Measurements from ENCODE around the gene LIPC. TPM values are rescaled to one million over a fixed set of nuclear protein-coding genes. Genes with fewer than 3 reads are reported as not detected.

Gene LIPC
- total and polyA plus RNA-seq, 9 of the 15 experiments (the other 6 are each of a cell fraction or from before 2014, with no cell fraction given) = 0.07 to 0.41 (median 0.11) TPM; not detected in 2

DNA sequence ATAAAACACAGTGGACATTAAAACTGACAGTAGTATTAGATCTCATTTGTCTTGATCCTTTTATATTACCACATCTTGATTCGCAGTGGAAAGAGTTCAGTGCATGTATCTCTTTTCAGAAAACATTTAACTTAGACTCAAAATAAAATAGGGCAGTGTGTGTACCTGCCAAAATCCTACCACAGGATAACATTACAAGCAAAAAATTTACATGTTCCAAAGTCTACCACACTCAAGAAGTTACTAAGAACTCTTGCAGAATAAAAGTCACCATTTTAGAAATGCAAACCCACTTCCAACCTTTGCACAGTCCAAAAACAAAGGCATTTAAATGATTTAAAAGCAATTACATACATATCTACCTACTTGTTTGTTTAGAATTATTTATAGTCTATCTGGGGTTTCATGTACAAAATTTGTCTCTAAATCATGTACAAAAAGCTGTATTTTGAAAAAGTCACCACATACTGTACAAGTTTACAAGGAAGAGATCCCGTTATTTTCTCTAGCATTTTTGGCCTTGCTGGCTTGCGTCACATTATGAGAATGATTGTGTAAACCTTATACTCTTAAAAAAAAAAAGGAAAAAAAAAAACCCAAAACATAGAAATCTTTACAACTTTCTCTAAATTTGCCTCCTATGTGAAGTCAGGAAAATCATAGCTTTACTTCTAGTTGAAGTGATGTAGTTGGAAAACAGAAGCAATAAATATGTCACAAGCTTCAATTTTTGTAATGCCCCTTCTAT is 163.9 kb downstream of the LIPC start:
- Histone ChIP-seq H4K20me1 (replicated peaks; ENCODE audit: control insufficient read depth, insufficient read depth, low read length) (no peaks in the 10 kb centered on the region), H3K4me3 (no peak overlapping the region), H2AFZ (ENCODE audit: low read depth, low read length) (no peak overlapping the region), H3K4me1 (replicated peaks in 1 of 2; ENCODE audit: control insufficient read depth in 2 of 2, insufficient read depth in 2 of 2, low read length in 2 of 2) (no peaks in the 10 kb centered on the region), H3K9me3 (replicated peaks; ENCODE audit: control insufficient read depth, insufficient read depth, low read depth, low read length) (no peaks in the 10 kb centered on the region), H3K27me3 (ENCODE audit: control insufficient read depth in 2 of 2, insufficient read depth in 2 of 2, low read length in 2 of 2) (no peaks in the 10 kb centered on the region), H3K27ac (ENCODE audit: extremely low read depth, low read depth, low read length) (no peak overlapping the region), H3K9ac (ENCODE audit: insufficient read depth in 1 of 2, low read depth in 2 of 2, low read length in 2 of 2) (no peak overlapping the region), H3K79me2 (ENCODE audit: control insufficient read depth, insufficient read depth, low read length) (no peaks in the 10 kb centered on the region), H3K4me2 (ENCODE audit: insufficient read depth, low read length) (no peak overlapping the region), H3K36me3 (ENCODE audit: control insufficient read depth, insufficient read depth, low read length) (peaks cover 20% of the 10 kb centered on the region; the same call in 2 of the 3 replicates), H3K9me1 (ENCODE audit: control insufficient read depth, insufficient read depth, low read length) (no peaks in the 10 kb centered on the region)
- DNase-seq (ENCODE audit: extremely low read depth in 1 of 4, low spot score in 3 of 4) = no peak
- intact Hi-C loops (cut with micrococcal nuclease) (no loop called here), in situ Hi-C loops (cut with MboI) (no loop called here)
- ChIA-PET POLR2A (no interaction called here), CTCF (ENCODE audit: low intra/inter-chr PET ratio) (no interaction called here)
- ATAC-seq = no peak
- WGBS (ENCODE audit: insufficient coverage, low coverage, missing lambda C conversion rate) = 100% methylated on average over 2 of the region's 3 CpGs
- peak; percentile 51 for FAIRE-seq
- no peak for TF ChIP-seq SMARCC2 (IDR thresholded peaks at IDR 0.05; ENCODE audit: low read depth)
- TF ChIP-seq CHD4 (IDR thresholded peaks at IDR 0.05; ENCODE audit: insufficient read depth, insufficient replicate concordance, low read depth, low read length, poor library complexity, severe bottlenecking) = no peak
- TF ChIP-seq, protein P1, sequence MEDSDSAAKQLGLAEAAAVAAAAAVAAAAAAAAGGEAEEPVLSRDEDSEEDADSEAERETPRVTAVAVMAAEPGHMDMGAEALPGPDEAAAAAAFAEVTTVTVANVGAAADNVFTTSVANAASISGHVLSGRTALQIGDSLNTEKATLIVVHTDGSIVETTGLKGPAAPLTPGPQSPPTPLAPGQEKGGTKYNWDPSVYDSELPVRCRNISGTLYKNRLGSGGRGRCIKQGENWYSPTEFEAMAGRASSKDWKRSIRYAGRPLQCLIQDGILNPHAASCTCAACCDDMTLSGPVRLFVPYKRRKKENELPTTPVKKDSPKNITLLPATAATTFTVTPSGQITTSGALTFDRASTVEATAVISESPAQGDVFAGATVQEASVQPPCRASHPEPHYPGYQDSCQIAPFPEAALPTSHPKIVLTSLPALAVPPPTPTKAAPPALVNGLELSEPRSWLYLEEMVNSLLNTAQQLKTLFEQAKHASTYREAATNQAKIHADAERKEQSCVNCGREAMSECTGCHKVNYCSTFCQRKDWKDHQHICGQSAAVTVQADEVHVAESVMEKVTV (CRISPR knock-in tag; IDR thresholded peaks at IDR 0.05) = no peak
- no peak for TF ChIP-seq ZNF121 (CRISPR knock-in tag; conservative IDR thresholded peaks at IDR 0.05)
- no peak for TF ChIP-seq NR2C2 (CRISPR knock-in tag; IDR thresholded peaks at IDR 0.05)
- no peak for TF ChIP-seq NR2C2 (tag; IDR thresholded peaks at IDR 0.05)
- no peak for TF ChIP-seq NFXL1 (CRISPR knock-in tag; IDR thresholded peaks at IDR 0.05)
- TF ChIP-seq, protein P2, sequence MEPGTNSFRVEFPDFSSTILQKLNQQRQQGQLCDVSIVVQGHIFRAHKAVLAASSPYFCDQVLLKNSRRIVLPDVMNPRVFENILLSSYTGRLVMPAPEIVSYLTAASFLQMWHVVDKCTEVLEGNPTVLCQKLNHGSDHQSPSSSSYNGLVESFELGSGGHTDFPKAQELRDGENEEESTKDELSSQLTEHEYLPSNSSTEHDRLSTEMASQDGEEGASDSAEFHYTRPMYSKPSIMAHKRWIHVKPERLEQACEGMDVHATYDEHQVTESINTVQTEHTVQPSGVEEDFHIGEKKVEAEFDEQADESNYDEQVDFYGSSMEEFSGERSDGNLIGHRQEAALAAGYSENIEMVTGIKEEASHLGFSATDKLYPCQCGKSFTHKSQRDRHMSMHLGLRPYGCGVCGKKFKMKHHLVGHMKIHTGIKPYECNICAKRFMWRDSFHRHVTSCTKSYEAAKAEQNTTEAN (CRISPR knock-in tag; IDR thresholded peaks at IDR 0.05) = no peak
- no peak for TF ChIP-seq TARDBP (IDR thresholded peaks at IDR 0.05)
- no peak for TF ChIP-seq ERF (CRISPR knock-in tag; IDR thresholded peaks at IDR 0.05)
- TF ChIP-seq, protein P3, sequence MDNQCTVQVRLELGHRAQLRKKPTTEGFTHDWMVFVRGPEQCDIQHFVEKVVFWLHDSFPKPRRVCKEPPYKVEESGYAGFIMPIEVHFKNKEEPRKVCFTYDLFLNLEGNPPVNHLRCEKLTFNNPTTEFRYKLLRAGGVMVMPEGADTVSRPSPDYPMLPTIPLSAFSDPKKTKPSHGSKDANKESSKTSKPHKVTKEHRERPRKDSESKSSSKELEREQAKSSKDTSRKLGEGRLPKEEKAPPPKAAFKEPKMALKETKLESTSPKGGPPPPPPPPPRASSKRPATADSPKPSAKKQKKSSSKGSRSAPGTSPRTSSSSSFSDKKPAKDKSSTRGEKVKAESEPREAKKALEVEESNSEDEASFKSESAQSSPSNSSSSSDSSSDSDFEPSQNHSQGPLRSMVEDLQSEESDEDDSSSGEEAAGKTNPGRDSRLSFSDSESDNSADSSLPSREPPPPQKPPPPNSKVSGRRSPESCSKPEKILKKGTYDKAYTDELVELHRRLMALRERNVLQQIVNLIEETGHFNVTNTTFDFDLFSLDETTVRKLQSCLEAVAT (IDR thresholded peaks at IDR 0.05) = no peak
- TF ChIP-seq PHF21A (IDR thresholded peaks at IDR 0.05; ENCODE audit: borderline replicate concordance, low read depth) = no peak
- TF ChIP-seq SP1 (CRISPR knock-in tag; IDR thresholded peaks at IDR 0.05) = no peak
- TF ChIP-seq, protein P4, sequence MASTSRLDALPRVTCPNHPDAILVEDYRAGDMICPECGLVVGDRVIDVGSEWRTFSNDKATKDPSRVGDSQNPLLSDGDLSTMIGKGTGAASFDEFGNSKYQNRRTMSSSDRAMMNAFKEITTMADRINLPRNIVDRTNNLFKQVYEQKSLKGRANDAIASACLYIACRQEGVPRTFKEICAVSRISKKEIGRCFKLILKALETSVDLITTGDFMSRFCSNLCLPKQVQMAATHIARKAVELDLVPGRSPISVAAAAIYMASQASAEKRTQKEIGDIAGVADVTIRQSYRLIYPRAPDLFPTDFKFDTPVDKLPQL (IDR thresholded peaks at IDR 0.05; ENCODE audit: extremely low read depth, insufficient read length) = no peak
- TF ChIP-seq E4F1 (CRISPR knock-in tag; IDR thresholded peaks at IDR 0.05; ENCODE audit: borderline replicate concordance) = no peak
- no TSS peak for BruUV-seq (replicated peaks)
